Measurements from ENCODE around the gene MROH9. TPM values are rescaled to one million over a fixed set of nuclear protein-coding genes. Genes with fewer than 3 reads are reported as not detected.

The MROH9 gene
- total RNA-seq, 1 experiment from 2014 or later = not detected

DNA sequence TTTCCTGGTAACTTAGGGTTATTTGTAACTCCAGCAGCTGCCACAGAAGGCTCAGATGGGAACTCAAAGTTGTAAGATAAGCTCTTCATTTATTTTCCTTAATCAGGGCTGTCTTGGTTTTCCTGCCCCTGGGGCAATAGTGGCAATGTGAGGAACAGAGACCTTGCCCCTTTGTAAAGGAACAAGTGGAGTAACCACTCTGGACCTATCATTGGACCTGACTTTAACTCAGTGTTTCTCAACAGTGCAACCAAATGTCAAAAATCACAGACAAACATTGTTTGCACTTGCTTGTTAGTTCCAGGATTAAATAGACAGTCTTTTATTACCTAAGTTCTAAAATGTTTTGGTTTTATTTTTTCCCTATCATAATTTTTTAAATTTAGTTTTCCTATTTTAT is 152.6 kb downstream of the MROH9 start:
- intact Hi-C loops (cut with micrococcal nuclease) = loop anchor here (10.0 kb wide), 1 partner anchor 627 kb away; no protein-coding TSS in a partner anchor
- RAD21 ChIA-PET (ENCODE audit: low non-redundant PET in 1 of 2, low total read pairs in 2 of 2, uncharacterized antibody in 2 of 2, unreplicated experiment in 2 of 2) = no interaction called here

More for the DNA sequence above, 152.6 kb downstream of the MROH9 start:
- ChIA-PET CTCF (no interaction called here), POLR2A (no interaction called here)
- BruUV-seq (replicated peaks) = no TSS peak
- H3K36me3 ChIP-seq (ENCODE audit: control insufficient read depth in 1 of 2, insufficient read depth in 2 of 2, low read length in 2 of 2) = no peaks in the 10 kb centered on the region
- ATAC-seq (no peak), DNase-seq (ENCODE audit: low read depth, low spot score) (no peak)
- H3K9me3 ChIP-seq (ENCODE audit: control insufficient read depth in 1 of 2, insufficient read depth in 1 of 2, low read depth in 1 of 2, low read length in 2 of 2) = no peaks in the 10 kb centered on the region
- no peak overlapping the region for H3K27ac ChIP-seq (ENCODE audit: low read depth, low read length)
- no peak overlapping the region for H3K4me3 ChIP-seq (replicated peaks in 1 of 2; ENCODE audit: low read depth in 1 of 2, low read length in 2 of 2)
- no peak overlapping the region for H3K9ac ChIP-seq (ENCODE audit: low read length)
- H2AFZ ChIP-seq (ENCODE audit: low read depth, low read length, poor library complexity, severe bottlenecking) = no peak overlapping the region
- H3K4me2 ChIP-seq (ENCODE audit: low read length) = no peak overlapping the region
- H3K27me3 ChIP-seq (ENCODE audit: insufficient read depth, low read length) = no peaks in the 10 kb centered on the region
- no peaks in the 10 kb centered on the region for H3K4me1 ChIP-seq (ENCODE audit: control insufficient read depth in 1 of 2, insufficient read depth in 2 of 2, low read length in 2 of 2)
- no peaks in the 10 kb centered on the region for H4K20me1 ChIP-seq (ENCODE audit: insufficient read depth)
- no peaks in the 10 kb centered on the region for H3K79me2 ChIP-seq (ENCODE audit: insufficient read depth, low read length)
- TF ChIP-seq FOSL1 (IDR thresholded peaks at IDR 0.05; ENCODE audit: low read depth) = no peak
- TF ChIP-seq, protein P1, sequence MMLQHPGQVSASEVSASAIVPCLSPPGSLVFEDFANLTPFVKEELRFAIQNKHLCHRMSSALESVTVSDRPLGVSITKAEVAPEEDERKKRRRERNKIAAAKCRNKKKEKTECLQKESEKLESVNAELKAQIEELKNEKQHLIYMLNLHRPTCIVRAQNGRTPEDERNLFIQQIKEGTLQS (IDR thresholded peaks at IDR 0.05) = no peak
- no peak for TF ChIP-seq ZFX (IDR thresholded peaks at IDR 0.05)
- no peak for TF ChIP-seq YY1 (IDR thresholded peaks at IDR 0.05; ENCODE audit: extremely low read depth, insufficient replicate concordance, low read depth, low read length)
- TF ChIP-seq ELF1 (IDR thresholded peaks at IDR 0.05; ENCODE audit: borderline replicate concordance, low read depth) = no peak
- TF ChIP-seq JUND (IDR thresholded peaks at IDR 0.05) = no peak
- no peak for TF ChIP-seq EZH2 (IDR thresholded peaks at IDR 0.05)
- no peak for TF ChIP-seq SRF (IDR thresholded peaks at IDR 0.05; ENCODE audit: low read depth)
- TF ChIP-seq SIN3A (IDR thresholded peaks at IDR 0.05; ENCODE audit: low read depth) = no peak
- TF ChIP-seq CBX3 (IDR thresholded peaks at IDR 0.05; ENCODE audit: low read depth) = no peak
- TF ChIP-seq SP1 (IDR thresholded peaks at IDR 0.05; ENCODE audit: low read depth) = no peak
- TF ChIP-seq, protein P2, sequence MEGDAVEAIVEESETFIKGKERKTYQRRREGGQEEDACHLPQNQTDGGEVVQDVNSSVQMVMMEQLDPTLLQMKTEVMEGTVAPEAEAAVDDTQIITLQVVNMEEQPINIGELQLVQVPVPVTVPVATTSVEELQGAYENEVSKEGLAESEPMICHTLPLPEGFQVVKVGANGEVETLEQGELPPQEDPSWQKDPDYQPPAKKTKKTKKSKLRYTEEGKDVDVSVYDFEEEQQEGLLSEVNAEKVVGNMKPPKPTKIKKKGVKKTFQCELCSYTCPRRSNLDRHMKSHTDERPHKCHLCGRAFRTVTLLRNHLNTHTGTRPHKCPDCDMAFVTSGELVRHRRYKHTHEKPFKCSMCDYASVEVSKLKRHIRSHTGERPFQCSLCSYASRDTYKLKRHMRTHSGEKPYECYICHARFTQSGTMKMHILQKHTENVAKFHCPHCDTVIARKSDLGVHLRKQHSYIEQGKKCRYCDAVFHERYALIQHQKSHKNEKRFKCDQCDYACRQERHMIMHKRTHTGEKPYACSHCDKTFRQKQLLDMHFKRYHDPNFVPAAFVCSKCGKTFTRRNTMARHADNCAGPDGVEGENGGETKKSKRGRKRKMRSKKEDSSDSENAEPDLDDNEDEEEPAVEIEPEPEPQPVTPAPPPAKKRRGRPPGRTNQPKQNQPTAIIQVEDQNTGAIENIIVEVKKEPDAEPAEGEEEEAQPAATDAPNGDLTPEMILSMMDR (IDR thresholded peaks at IDR 0.05 in 2 of 3, conservative IDR thresholded peaks at IDR 0.05 in 1 of 3; ENCODE audit: borderline replicate concordance in 1 of 3, insufficient read depth in 1 of 3, low read depth in 2 of 3, low read length in 2 of 3) = no peak
- TF ChIP-seq, protein P3, sequence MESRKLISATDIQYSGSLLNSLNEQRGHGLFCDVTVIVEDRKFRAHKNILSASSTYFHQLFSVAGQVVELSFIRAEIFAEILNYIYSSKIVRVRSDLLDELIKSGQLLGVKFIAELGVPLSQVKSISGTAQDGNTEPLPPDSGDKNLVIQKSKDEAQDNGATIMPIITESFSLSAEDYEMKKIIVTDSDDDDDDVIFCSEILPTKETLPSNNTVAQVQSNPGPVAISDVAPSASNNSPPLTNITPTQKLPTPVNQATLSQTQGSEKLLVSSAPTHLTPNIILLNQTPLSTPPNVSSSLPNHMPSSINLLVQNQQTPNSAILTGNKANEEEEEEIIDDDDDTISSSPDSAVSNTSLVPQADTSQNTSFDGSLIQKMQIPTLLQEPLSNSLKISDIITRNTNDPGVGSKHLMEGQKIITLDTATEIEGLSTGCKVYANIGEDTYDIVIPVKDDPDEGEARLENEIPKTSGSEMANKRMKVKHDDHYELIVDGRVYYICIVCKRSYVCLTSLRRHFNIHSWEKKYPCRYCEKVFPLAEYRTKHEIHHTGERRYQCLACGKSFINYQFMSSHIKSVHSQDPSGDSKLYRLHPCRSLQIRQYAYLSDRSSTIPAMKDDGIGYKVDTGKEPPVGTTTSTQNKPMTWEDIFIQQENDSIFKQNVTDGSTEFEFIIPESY (IDR thresholded peaks at IDR 0.05; ENCODE audit: extremely low read depth, insufficient replicate concordance, low read length) = no peak
- TF ChIP-seq, protein P4, sequence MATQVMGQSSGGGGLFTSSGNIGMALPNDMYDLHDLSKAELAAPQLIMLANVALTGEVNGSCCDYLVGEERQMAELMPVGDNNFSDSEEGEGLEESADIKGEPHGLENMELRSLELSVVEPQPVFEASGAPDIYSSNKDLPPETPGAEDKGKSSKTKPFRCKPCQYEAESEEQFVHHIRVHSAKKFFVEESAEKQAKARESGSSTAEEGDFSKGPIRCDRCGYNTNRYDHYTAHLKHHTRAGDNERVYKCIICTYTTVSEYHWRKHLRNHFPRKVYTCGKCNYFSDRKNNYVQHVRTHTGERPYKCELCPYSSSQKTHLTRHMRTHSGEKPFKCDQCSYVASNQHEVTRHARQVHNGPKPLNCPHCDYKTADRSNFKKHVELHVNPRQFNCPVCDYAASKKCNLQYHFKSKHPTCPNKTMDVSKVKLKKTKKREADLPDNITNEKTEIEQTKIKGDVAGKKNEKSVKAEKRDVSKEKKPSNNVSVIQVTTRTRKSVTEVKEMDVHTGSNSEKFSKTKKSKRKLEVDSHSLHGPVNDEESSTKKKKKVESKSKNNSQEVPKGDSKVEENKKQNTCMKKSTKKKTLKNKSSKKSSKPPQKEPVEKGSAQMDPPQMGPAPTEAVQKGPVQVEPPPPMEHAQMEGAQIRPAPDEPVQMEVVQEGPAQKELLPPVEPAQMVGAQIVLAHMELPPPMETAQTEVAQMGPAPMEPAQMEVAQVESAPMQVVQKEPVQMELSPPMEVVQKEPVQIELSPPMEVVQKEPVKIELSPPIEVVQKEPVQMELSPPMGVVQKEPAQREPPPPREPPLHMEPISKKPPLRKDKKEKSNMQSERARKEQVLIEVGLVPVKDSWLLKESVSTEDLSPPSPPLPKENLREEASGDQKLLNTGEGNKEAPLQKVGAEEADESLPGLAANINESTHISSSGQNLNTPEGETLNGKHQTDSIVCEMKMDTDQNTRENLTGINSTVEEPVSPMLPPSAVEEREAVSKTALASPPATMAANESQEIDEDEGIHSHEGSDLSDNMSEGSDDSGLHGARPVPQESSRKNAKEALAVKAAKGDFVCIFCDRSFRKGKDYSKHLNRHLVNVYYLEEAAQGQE (IDR thresholded peaks at IDR 0.05; ENCODE audit: low read depth) = no peak
- no peak for TF ChIP-seq POLR2AphosphoS5 (IDR thresholded peaks at IDR 0.05; ENCODE audit: low read depth, low read length)
- TF ChIP-seq POLR2A (IDR thresholded peaks at IDR 0.05; ENCODE audit: borderline replicate concordance, extremely low read depth, insufficient read depth, insufficient read length) = no peak
- TF ChIP-seq, protein P5, sequence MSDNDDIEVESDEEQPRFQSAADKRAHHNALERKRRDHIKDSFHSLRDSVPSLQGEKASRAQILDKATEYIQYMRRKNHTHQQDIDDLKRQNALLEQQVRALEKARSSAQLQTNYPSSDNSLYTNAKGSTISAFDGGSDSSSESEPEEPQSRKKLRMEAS (IDR thresholded peaks at IDR 0.05) = no peak
- H3K9me2 ChIP-seq (ENCODE audit: insufficient read depth) = no peaks in the 10 kb centered on the region

Data from HCT116 (cell line).